NK-92 (cell line): ENCODE data around the gene LYG2.
"Not testable (repeated sequence)": the region's sequence is repeated elsewhere in the genome, so short reads cannot be mapped to it uniquely, and the experiment has no call there.

Experiments
- DNase-seq: peaks from one replicate; lab custom pipeline; 2025; ENCODE audit not compliant: unreplicated experiment; lab: John Stamatoyannopoulos, UW

Gene LYG2, protein sequence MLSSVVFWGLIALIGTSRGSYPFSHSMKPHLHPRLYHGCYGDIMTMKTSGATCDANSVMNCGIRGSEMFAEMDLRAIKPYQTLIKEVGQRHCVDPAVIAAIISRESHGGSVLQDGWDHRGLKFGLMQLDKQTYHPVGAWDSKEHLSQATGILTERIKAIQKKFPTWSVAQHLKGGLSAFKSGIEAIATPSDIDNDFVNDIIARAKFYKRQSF

DNA sequence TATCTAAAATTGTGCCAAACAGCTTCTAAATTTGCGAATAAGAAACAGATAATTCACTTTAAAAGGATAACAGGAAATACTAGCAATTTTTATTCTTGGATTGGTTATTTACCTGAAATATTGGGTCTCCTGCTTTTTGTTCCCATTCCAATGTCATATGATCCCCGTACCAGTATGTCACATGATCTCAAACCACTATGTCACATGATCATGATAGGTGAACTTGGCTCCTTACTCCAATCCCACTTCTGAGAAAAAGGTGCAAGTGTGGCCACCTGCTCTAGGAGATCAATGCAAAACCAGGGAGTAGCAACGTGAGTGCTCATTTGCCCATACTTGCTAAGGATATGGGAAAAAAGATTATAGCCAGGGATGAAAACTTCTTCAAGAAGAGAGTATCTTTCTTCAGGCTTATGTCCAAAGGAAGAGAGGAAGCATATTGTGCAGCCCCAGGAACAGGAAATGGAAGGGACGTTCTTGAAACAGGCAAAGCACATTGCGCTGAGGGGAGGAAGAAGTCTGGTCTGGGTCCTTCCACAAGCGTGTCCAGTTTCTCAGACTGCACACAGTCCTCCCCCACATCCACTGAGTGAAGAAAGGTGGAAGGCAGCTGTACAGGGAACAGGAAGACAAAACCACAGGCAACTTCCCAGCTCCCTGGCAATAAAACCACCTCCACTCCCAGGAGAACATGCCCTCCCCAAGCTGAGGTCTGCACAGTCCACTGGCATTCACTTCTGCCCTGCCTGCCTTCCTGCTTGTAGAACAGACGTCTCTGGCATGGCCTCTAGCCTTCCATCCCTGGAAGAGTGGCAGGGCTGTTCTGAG, at the start of gene LYG2:
TSS of gene LYG2 (minus strand) at position 176 of the 828 bp plus-strand sequence. CDS start 1,406 bp downstream, outside the sequence.
- no peak for DNase-seq

DNA sequence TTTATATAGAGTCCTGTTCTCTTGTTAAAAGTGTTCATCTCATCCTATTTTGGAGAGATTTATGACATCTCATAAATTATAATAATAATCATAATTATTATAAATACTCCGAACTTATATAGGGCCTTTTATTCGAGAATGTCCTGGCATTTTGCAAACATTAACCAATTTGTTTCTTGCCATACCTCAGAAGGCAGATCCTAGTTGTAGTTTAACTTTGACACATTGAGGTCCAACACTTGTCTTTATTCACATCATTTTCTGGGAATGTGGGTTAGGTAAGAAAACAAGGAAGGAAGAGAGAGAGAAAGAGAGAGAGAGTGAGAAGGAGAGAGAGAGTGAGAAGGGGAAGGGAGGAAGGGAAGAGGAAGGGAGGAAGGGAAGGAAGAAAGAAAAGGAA, 45.6 kb upstream of the LYG2 start, which contains the start of gene LYG1:
TSS of gene LYG1 (minus strand) at position 101 of the 400 bp plus-strand sequence. CDS start 5,527 bp downstream, outside the sequence.
- DNase-seq, result not testable (repeated sequence)

DNA sequence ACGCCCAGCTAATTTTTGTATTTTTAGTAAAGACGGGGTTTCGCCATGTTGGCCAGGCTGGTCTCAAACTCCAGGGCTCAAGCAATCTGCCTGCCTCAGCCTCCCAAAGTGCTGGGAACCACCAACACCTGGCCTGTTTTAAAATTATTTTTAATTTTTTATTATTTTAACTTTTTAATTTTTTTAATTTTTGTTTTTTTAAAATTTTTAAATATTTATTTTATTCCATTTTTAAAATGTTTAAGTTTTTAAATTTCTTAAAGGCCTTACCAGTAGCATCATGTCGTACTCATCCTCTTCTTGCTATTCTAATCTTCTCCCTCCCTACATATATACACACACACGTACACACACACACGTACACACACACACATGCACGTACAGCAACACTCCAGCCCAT, 44.1 kb upstream of the LYG2 start:
- no peak for DNase-seq

DNA sequence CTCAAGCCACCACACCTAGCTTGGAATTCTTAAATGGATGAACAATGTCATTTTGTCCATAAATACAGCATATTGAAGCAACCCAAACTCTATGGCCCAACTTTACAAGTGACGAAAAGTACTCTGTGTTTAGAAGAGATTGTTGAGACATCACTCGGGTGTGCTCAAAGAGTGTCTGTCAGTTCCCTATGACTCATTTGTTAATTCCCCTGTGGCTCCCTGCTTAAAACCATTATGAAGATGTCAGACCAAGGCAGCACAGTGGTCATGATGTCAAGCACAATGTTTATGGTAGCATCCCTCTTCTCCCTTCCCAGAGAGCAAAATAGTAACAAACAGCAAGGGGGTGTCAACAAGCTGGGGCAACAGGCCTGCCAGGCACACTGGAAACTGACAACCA, 42.5 kb upstream of the LYG2 start:
- no peak for DNase-seq

DNA sequence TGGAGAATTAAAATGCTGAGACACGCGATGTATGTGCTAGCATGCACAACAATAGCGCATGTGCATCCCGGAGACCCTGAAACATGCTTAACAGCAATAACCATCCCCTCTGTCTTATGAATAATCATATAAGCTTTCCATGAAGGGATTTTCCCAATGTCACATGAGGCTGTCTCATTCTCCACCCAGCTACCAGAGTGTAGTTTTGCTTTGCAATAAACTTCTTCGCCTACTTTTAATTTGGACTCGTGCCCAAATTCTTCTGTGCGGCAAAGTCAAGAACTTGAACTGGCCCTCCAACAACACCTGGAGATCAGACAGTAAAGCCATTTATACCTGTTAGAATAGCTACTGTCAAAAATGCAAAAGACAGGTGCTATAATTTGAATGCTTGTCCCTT, 30.1 kb upstream of the LYG2 start:
- no peak for DNase-seq

DNA sequence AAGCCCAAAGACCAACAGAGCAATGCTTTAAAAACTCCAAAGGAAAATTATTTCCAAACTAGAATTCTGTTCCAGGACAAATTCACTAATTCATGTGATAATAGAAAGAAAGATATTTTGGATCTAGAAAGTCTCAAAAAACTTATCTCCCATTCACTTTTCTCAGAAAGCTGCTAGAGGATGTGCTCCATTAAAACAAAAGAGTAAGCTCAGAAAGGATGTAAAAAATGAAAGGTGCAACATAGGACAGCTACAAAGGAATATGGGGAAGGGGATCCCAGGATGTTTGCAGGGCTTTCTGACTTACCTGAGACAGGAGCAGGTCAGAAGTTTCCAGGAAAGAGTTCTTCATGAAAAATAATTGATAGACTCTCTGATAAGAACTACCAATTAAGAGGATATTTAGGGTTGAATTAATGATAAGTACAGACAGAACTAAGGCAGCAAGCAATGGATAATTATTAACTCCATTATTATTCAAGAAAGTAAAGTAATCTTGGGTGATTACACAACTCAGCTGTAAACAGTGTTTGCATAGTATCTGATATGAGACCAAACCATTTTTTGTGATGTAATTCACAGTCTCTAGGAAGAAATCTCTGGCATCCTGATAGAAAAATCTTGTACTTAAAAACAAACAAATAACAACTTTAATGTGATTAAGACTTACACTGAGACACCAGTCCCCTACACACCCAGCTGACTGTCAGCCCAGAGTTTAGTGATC, 24.7 kb upstream of the LYG2 start:
- DNase-seq, result no peak

DNA sequence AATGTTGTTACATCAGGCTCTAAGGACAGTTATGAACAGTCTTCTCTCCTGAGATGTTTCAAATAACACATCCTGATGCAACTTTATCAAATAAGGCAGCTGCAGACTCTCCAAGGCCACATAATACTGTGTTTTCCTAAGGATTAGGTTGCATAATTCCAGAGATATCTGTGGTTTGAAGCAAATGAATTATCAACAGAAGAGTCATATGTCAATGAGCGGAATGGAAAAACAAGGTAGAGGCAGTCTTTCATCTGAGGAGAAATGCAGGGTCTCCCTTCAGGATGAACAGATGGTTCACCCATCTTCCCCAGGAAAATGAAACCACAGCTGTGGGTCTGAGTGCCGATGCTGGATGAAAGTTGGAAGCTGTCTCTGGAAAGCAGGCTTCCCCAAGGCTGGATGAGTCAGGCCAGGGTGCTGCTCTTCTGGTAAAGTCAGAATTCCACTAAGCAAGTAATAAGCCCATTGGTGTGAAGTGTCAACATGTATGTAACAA, 23.4 kb upstream of the LYG2 start:
- DNase-seq, result no peak

DNA sequence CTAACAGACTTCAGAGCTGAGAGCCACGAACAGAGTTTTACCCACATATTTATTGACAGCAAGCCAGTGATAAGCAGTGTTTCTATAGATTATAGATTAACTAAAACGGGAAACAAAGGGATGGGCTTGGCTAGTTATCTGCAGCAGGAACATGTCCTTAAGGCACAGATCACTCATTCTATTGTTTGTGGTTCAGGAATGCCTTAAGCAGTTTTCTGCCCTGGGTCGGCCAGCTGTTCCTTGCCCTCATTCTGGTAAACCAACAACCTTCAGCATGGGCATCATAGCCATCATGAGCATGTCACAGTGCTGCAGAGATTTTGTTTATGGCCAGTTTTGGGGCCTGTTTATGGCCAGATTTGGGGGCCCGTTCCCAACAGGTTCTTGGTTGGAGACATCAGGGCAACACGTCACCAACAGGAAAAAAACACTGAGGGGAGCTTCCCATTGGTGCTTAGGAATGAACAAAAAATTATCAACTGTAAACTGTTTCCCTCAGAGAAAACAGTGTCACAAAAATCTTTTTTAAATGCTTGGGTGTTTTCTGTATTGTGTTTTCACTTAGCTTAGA, 22.8 kb upstream of the LYG2 start:
- DNase-seq, result not testable (repeated sequence)

DNA sequence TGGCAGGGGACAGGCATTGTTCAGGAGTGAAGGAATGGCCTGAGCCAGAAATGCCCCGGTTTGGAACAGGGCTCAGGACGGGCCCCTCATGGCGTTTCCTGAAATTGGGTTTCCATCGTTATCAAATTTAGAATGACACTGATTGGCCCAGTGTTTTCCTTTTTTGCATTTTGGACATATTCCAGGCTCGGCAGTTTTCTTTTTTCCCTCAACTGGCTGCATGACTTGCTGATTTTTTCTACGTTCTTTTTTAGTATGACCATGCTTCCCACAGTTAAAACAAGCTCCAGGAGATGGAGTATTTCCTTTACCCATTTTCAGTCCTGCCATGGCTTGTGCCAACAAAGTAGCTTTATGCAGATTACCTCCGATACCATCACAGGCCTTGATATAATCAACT, 20.4 kb upstream of the LYG2 start:
- DNase-seq, result no peak

DNA sequence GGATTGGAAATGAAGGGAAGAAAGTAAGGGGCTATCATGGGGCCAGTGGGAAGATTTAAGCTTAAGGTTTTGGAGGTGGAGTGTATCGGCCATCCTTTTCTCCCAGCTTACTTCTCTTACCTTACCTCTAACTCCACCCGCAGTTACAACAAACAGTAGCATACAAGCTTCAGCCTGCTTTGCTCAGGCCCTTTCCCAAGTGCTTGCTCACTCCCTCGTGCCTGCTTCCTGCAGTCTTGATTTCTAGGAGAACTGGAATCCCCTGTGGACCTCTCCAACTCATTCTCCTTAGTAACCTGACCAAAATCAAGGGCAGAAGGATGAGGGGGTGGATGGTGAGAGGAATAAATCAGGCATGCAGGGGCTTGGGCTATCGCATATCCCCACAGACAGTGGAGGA, 5.8 kb upstream of the LYG2 start:
- no peak for DNase-seq

DNA sequence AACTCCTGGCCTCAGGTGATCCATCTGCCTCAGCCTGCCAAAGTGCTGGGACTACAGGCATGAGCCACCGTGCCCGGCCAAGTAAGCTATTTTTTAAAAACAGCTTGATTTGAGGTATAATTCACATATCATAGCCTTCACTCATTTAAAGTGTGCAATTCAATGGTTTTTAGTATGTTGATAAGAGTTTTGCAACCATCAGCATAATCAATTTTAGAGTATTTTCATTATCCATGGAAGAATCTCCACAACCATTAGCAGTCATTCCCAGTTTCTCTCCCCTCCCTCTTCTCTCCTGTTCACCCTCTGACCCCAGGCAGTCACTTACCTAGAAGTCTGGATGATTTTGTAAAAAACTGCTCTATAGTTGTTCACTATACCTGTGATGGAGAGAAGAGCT, 4.7 kb upstream of the LYG2 start:
- DNase-seq, result no peak

DNA sequence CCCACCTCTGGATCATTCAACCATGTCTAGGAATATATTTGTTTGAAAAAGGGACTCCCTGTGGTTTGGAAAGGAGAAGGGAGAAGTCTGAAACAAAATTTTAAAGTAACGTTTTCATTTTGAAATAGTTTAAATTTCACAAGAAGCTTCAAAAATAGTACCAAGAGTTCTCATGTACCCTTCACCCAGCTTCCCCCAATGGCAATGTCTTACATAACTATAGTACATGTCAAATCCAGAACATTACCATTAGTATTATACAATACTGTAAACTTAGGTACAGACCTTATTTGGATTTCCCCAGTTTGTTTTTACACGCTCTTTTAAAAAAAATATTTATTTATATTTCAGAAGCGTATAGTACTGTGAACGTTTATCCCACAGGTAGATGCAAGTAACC, 4.0 kb upstream of the LYG2 start:
- no peak for DNase-seq

DNA sequence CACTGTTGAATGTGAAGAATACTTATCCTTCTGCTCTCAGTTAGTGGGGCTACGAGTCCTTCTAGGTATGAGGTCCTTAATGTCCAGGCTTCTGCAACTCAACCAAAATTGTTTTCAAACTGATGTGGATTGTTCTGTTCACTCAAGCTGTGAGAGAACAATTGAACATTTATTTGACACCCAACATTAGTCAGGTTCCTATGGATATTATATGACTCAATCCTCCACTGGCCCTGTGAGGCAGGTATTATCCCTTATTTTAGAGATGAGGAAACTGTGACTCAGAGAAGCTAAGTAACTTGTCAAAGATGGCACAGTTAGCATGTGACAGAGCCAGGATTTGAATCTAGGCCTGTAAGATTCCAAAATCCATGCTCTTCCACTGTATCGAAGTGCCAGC, 1.2 kb upstream of the LYG2 start:
- no peak for DNase-seq

DNA sequence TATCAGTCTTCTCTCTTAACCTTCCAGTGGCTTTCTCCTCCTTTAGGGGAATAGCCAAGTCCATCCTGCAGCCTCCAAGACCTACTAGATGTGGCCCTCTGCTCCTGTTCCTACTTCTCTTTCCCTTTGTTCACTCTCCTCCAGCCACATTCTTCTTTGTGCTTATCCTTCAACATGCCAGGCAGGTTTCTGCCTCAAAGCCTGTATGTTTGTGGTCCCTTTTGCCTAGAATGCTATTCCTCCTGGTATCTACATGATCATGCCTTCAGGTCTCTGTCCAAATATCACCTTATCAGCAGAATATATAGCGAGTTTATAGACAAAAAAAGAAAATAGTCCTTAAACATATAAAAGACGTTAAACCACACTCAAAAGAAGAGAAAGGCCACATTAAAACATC, 5.5 kb downstream of the LYG2 start:
- no peak for DNase-seq

DNA sequence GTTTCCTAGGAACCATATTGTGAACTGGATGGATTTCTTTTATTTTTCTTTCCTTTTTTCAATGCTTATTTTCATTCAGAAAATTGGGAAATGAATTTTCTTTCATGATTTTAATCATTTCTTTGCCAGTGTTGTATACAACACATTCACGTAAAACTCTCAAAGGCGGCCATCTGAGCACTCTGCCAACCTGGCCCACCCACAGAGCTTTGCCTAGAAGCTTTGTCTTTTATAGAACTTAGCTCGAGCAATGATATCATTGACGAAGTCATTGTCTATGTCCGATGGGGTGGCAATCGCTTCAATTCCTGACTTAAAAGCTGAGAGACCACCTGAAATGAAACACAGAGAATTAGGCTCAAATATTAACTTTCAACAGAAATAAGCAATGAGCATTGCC, 13.3 kb downstream of the LYG2 start:
- DNase-seq, result no peak

DNA sequence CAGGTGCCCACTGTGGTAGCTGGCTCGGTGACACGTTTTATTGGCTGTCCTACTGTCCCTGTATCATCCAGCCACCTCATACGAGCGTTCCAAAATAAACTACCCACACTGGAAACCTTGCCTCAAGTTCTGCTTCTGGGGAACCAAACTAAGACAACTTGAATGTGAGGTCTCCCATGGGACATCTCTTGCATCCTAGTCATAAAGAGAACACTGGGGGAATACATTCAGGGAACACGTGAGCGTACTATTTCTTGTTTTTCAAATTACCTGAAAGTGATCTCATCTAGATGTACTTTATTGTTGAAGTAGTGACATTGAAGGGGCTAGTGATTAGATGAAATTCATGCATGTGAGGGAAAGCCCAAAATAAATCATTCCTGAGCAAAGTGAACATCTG, 15.0 kb downstream of the LYG2 start:
- no peak for DNase-seq

DNA sequence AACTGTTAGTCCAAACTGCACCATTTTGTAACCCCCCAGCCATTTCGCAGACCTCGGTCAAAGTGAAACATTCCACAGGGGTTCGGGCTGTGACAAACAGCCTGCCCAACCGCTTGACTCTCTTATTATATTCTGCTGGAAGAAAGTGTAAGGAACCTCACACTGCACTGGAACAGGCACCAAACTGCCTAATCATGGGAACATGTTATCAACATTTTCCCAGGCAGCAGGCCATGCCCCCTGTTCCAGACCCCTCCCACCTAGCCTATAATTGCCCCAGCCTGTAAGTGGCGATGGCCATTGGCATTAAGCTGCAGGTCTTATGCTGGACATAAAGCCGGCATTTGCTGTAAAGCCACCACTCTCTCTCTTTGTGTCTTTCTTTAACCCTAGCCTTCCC, 16.9 kb downstream of the LYG2 start:
- no peak for DNase-seq

DNA sequence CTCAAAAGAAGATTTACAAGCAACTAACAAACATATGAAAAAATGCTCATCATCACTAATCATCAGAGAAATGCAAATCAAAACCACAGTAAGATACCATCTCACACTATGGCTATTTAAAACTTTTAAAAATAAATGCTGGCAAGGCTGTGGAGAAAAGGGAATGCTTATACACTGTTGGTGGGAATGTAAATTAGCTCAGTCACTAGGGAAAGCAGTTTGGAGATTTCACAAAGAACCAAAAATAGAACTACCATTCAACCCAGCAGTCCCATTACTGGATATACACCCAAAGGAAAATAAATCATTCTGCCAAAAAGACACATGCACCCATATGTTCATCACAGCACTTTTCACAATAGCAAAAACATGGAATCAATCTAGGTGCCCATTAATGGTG, 22.3 kb downstream of the LYG2 start:
- DNase-seq, result not testable (repeated sequence)

DNA sequence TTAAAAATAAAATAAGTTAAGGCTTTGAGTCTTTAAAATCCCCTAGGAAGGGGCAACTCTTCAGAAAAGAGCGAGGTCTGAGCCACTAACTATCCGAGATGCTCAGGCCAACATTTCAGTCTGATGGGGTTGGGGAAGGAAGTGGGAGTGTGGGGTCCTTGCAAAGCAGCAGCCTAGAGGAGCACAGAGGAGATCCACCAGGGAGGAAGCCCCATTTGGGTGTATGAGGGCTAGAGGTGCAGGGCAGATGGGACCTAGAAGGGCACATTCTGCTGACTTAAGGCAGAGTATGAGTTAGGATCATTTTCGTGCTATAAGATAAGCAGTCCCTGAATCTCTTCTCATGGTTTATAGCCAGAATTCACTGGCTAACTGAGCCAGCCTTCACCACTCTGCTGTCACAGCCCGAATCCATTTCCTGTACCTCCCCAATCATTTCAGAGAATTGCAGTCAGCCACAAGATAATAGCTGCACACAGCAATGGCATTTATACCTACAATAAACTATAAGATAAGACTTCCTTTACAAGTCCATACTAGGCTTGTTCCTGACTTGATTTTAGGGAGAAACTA, 37.5 kb downstream of the LYG2 start:
- DNase-seq, result no peak

DNA sequence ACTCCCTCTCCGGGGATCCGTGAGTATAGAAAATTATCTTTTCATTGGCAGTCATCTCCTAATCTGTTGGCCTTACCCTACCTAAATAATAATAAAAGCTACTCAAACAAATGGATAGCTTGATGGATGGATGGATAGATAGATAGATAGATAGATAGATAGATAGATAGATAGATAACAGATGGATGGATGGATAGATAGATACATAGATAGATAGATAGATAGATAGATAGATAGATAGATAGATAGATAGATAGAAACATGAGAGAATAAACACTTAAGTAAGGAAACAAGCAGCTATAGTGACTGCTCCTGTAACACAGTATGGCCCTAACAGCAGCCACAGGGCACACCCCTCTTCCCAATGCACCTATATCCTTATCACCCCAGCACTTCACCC, 39.4 kb downstream of the LYG2 start:
- DNase-seq, result no peak

DNA sequence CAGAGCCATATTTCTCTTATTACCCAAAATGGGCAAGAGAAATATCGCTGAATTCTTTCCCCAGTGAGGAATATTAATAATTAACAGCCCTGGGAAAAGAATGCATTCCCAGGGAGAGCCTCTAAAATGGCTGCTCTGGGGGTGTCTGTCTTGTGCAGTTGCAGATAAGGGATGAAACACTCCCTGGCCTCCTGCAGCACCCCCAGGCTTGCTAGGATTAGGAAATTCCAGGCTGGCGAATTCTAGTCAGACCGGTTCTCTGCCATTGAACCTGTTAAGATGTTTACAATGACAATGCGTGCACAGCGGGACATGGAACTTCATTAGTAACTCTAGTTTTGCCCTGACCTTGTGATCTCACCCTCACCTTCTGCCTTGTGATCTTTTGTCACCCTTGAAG, 50.0 kb downstream of the LYG2 start:
- no peak for DNase-seq
